NCI-H446 treated with DMSO at 0.1 percent for 48 hours (cell line): ENCODE data around the gene MTERF2.
A peak's percentile ranks its signal among the peaks of the same experiment; 100 is the strongest.
"Not testable (repeated sequence)": the region's sequence is repeated elsewhere in the genome, so short reads cannot be mapped to it uniquely, and the experiment has no call there.

ENCODE experiments used
- DNase-seq: peaks from one replicate; lab custom pipeline; 2025; lab: John Stamatoyannopoulos, UW

Gene MTERF2, protein sequence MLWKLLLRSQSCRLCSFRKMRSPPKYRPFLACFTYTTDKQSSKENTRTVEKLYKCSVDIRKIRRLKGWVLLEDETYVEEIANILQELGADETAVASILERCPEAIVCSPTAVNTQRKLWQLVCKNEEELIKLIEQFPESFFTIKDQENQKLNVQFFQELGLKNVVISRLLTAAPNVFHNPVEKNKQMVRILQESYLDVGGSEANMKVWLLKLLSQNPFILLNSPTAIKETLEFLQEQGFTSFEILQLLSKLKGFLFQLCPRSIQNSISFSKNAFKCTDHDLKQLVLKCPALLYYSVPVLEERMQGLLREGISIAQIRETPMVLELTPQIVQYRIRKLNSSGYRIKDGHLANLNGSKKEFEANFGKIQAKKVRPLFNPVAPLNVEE

DNA sequence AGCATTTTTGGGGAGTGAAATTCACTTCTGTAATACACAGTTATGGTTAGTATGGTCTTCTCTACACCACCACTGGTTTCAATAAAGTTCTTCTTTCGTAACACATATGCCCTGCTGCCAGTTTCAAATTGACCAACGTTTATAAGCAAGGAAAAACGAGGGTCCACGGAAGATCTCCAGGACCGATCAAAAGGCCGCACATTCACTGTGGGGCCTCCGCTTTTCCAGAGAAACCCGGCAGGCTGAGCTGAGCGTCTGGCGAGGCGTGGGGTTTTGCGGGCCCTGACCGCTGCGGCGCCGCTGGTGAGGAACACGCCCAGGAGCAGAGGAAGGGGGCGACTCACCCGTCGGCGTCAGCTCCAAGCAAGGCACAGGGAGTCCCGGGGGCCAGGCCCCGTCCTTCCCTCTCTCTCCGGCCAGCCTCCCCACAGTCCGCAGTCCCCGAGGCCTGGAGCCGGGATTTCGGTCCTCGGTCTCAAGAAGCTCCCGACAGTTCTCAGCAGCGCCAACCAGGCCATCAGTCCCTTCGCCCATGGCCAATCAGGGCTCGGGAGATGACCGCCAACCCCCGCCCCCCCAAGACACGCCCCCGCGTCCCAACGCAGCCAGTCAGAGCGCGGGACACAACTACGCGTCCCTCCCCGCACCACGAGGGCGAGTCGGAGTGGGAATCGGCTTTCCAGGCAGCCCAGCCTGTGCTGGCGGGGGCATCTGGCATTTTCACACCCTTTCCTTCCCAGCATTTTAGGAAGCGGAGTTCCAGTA lies at the start of gene MTERF2:
TSS of gene MTERF2 (minus strand) at position 522 of the 765 bp plus-strand sequence. CDS start 8,432 bp downstream, outside the sequence.
- peak; percentile 90 for DNase-seq

DNA sequence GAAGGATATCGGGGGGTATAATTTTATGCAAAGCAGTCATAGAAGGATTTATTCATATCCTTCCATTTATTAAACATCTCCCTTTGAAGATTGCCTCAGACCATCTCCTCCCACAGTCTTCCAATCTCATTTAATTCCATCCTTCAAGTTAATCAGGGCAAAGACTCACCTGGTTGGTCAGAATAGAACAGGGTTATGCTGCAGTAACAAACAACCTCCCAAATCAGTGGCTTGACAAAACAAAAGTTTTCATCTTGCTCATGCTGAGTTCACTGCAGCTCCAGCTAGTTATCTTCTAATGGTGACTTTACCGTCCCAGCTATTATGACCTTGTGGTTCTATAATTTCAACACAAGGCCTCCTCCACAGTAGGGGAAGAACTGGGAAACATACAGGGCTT lies 48.8 kb upstream of the MTERF2 start:
- DNase-seq = no peak

DNA sequence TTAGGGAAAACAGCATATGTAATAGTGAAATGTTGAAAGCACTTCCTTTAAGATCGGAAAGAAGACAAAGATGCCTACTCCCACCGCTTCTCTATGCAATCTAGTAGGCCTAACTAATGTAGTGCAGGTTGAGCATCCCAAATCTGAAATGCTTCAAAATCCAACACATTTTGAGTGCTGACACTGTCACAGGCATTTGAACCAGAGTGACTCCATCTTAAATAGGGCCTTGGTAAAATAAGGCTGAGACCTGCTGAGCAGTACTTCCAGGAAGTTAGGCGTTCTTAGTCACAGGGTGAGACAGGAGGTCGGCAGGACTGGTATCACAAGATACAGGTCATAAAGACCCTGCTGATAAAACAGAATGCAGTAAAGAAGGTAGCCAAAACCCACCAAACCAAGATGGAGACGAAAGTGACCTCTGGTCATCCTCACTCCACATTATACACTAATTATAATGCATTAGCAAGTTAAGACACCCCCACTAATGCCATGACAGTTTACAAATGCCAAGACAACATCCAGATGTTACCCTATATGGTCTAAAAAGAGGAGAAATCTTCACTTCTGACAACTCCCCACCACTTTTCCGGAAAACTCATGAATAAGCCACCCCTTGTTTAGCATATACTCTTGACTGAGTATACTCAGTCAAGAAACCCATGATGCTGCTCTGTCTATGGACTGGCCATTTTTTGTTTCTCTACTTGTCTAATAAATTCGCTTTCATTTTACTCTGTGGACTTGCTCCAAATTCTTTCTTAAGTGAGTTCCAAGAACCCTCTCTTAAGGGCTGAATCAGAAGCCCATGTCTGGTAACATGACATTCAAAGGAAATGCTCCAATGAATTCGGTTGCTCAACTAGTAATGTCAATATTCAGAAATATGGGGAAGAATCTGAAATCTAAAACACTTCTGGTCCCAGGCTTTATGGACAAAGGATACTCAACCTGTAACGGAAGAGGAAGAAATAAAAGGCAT lies 47.1 kb upstream of the MTERF2 start:
- DNase-seq = no peak

DNA sequence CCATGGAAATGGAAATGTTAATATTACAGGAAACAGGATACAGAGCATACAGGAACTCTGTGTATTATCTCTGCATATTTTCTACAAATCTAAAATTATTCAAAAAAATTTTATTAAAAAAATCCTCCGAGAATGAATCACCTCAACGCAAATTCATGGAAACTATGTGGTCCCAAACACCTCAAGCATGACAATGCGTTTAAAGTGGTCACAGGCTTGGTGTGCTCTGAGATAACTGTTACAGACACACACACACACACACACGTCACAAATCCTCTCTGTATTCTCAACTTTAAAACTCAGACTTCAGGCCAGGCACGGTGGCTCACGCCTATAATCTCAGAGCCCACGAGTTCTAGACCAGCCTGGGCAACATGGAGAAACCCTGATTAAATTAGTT lies 45.3 kb upstream of the MTERF2 start:
- no peak for DNase-seq

DNA sequence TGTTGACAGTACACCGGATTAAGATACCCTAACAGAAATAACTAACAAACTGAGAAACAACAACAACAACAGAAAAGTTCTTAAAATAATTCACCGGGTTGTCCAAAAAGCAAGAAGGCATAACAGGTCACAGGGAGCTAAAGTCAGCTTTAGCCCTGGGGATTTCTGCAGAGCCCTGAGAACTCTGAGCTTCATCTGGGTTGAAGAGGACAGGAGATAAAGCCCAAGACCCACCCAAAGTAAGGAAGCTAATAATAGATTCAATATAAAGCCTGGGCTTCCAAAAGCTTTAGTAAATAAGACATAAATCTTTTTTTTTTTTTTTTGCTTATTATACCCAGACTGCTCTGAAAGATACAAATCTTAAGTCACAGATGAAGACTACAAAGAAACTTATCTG lies 44.1 kb upstream of the MTERF2 start:
- no peak for DNase-seq

DNA sequence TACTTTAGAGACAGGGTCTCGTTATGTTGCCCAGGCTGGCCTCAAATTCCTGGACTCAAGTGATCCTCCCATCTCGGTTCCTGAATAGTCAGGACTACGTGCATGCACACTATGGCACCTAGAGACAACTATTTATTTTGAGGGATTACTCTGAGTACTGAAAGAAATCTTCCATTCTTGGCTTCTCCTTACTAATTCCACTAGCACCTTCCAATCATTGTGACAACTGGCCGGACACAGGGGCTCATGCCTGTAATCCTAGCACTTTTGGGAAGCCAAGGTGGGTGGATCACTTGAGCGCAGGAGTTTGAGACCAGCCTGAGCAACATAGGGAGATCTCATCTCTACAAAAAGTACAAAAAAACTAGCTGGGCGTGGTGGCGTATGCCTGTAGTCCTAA lies 42.1 kb upstream of the MTERF2 start:
- DNase-seq = no peak

DNA sequence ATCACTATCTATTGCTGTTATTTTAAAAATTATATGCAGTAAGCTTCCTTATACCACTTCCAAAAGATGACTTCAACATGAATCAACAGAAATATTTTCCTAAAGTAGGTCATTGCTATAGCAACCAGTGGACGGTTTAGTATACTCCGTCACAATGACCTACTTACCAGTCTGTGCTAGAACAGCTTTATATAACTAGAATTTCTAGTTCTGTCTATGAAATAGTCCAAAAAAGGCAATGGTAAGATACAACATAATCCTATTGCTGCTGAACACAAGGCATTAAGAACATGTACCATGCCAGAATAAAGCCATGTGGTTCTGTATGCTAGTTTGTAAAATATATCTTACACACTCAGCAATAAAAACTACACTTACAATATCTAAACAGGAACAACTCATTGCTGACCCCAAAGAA lies 40.7 kb upstream of the MTERF2 start:
- DNase-seq = no peak

DNA sequence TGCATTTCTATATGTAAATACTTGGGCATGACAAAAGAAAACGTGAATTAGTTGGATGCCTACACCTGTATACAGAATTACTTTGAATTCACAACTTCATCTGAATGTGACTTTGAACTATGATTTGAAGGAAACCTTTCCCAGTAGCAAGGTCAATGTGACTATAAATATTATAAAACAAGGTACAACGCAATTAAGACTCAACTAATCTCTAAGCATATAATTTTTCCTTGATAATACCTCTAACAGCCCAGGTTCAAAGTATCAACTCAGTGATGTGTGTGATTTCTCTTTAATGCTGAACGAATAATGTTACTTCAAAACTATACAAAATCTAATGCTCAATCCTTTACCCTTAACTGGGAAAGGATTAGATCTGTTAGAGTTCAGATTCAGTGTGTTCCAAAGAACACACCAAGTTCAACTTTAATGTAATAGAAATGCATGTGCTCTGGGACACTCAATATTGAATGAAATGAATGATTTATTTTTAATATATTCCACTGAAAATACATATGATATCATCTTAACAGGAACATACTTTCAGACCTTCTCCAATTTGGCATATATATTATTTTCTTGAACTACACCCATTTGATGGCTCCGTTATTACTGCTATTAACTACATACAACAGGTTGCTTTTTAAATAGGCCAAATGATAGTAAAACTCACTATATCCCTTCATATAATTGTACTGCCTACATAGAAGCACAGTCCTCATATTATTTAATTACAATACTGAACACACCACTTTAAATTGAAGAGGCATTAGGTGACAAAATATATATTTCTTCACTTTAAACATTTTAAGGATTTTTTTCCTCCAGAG lies 40.1 kb upstream of the MTERF2 start:
- DNase-seq = no peak

DNA sequence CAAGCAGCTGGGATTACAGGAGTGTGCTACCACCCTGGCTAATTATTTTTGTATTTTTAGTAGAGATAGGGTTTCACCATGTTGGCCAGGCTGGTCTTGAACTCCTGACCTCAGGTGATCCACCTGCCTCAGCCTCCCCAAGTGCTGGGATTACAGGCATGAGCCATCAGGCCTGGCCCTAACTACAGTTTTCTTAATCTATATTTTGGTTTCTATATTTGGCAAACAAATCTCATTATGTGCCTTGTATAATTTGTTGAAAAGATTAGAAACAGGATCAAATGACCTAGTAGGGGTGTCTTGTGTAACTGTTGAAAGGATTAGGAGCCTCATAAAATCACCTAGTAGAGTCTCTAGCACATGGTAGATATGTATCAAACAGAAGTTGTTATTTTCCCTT lies 39.4 kb upstream of the MTERF2 start:
- not testable (repeated sequence) for DNase-seq

DNA sequence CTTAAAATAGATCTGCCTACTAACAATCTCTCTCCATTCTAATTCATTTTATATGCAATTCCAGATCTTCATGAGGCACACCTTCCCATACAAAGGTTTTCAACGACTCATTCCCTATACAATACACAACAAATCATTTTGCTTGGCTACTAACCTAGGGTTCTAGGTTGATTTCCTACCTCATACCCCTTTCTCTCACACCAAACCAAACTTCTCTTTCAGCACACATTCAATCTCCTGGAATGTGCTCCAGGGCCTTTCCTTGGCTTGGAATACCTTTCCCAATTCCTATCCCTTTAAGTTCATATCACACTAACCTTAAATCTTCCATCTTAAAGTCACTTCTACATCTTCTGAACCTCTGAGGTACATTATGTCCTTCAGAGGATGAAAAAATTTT lies 38.7 kb upstream of the MTERF2 start:
- no peak for DNase-seq

DNA sequence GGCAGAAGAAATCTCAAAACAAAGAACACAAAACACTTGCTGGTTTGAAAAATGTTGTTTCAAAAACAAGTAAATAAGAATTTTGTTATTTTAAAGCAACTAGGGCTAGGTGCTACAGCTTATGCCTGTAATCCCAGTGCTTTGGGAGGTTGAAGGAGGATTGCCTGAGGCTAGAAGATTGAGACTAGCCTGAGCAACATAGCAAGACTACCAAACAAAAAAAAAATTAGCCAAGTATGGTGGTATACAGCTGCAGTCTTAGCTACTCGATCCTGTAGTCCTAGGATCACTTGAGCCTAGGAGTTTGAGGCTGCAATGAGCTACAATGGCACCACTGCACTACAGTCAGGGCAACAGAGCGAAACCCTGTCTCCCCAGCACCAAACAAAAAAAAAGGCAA lies 32.6 kb upstream of the MTERF2 start:
- no peak for DNase-seq

DNA sequence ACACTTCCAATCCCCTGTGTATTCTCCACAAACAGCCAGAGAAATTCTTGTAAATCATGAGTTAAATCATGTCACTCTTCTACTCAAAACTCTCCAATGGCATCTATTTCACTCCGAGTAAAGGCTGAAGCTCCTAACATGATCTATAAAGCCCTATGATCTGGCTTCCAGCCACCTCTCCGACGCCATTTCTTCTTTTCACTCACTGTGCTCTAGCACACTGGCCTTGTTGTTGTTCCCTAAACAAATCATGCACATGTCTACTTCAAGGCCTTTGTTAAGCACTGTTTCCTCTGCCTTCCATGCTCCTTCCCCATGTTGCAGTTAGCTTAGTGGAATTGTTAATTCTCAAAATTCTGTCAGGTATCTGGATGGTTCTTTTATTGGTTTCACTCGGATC lies 30.1 kb upstream of the MTERF2 start:
- no peak for DNase-seq

DNA sequence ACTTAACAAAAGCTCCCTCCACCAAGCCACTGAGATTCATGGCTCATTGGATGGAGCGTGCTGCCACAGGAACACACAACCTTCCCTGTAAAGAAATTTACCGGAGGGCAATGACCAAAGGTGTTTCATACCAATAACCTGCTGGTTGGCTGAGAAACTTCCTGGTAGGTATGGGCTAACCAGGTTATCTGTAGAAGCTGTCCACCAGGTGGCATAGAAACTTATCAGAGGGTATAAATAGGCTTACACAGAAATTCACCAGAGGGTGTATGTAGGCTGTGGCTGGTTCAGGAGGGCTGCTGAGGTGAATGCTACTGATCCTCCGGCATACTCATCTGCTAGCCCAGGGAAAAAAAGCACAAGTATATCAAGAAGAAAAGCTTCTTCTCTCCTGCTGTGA lies 27.1 kb upstream of the MTERF2 start:
- no peak for DNase-seq

DNA sequence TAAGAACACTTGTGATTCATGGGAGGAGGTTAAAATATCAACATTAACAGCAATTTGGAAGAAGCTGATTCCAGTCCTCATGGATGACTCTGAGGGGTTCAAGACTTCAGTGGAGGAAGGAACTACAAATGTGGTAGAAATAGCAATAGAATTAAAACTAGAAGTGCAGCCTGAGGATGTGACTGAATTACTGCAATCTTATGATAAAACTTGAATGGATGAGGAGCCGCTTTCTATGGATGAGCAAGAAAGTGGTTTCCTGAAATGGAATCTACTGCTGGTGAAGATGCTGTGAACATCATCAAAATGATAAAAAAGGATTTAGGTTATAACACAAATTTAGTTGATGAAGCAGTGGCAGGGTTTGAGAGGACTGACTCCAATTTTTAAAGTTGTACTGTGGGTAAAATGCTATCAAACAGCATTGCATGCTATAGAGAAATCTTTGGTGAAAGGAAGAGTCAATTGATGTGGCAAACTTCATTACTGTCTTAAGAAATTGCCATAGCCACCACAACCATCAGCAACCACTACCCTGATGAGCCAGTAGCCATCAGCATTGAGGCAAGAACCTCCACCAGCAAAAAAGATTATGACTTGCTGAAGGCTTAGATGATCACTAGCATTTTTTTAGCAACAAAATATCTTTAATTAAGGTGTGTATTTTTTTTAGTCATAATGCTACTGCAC lies 25.9 kb upstream of the MTERF2 start:
- no peak for DNase-seq

DNA sequence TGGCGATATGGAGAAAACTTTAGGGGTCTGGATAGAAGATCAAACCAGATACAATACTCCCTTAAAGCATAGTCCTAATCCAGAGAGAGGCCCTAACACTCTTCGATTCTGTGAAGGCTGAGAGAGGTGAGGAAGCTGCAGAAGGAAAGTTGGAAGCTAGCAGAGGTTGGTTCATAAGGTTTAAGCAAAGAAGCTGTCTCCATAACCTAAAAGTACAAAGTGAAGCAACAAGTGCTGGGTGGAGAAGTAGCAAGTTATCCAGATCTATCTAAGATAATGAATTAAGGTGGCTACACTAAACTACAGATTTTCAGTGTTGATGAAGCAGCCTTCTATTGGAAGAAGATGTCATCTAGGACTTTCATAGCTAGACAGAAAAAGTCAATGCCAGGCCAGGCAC lies 24.6 kb upstream of the MTERF2 start:
- no peak for DNase-seq

DNA sequence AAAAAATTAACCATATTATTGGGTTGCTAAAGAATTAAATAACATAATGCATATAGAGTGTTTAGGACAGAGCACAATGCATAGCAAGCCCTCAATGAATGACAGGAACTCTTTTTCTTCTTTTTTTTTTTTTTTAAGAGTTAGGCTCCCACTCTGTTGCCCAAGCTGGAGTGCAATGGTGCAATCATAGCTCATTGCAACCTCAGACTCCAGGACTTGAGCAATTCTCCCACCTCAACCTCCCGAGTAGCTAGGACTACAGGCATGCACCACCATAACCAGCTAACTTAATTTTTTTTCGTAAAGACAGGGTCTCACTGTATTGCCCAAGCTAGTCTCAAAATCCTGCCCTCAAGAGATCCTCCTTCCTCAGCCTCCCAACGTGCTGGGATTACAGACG lies 20.5 kb upstream of the MTERF2 start:
- DNase-seq = no peak

DNA sequence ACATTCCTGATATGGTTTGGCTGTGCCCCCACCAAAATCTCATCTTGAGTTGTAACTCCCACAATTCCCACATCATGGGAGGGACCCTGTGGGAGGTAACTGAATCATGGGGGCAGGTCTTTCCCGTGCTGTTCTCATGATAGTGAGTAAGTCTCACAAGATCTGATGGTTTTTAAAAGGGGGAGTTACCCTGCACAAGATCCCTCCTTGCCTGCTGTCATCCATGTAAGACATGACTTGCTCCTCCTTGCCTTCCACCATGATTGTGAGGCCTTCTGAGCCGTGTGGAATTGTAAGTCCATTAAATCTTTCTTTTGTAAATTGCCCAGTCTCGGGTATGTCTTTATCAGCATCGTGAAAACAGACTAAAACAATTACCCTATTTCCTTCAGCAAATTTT lies 15.7 kb upstream of the MTERF2 start:
- not testable (repeated sequence) for DNase-seq

DNA sequence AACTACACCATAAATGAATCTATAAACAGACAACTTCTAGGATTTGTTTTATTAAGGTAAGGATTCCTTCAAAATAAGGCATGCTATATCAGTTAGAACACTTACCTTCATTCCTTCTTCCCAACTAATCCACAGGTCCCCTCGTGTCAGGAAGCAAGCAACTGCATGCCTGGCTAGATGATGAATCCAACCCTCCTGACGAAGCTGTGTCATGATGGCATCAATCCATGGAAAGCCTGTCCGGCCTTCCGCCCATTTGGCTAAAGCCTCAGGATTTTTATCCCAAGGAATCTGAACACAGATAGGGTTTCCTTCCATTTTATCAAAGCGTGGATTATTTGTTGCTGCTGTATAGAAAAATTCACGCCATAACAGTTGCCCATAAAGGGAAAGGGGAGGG lies 12.5 kb upstream of the MTERF2 start:
- no peak for DNase-seq

DNA sequence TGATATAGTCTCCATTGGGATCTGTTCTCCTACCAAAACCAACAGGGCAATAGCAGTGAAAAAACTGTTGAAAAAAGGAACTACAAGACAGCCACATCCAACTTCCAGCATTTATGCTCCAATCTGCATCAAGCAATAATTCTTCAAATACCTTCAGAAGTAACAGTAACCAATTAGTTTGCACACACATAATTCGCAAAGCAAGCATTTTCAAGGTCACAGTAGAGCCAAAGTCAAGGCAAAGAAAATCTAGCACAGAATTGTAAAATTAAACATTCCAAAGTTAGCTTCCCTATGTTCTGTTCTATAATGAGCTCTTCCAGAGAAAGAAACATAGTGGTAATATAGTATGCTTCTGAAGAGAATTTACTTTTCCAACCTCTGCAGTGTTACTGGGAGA lies 11.0 kb upstream of the MTERF2 start:
- no peak for DNase-seq

DNA sequence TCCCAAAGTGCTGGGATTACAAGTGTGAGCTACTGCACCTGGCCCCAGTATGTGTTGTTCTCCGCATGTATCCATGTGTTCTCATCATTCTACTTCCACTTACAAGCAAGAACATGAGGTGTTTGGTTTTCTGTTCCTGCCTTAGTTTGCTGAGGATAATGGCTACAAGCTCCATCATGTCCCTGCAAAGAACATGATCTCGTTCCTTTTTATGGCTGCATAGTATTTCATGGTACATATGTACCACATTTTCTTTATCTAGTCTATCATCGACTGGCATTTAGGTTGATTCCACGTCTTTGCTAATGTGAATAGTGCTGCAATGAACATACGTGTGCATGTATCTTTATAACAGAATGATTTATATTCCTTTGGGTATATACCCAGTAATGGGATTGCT lies 9.2 kb upstream of the MTERF2 start:
- not testable (repeated sequence) for DNase-seq
